Neural progenitor cell (in vitro differentiated cells): ENCODE results near the gene OR7A5. TPM values are rescaled to one million over a fixed set of nuclear protein-coding genes. Genes with fewer than 3 reads are reported as not detected.
"Not testable (repeated sequence)": the region's sequence is repeated elsewhere in the genome, so short reads cannot be mapped to it uniquely, and the experiment has no call there.

Experiments
- DNase-seq: peaks from one replicate; pipeline ENCODE4 v3.0.0-alpha.2; 2016; ENCODE audit warnings: low spot score
- H2AFZ ChIP-seq: fragments of 200-600 bp; sonication (generic); replicated peaks from 2 replicates; pipeline ENCODE4 v1.6.1; 2016; ENCODE audit warnings: antibody characterized with exemption
- H3F3A ChIP-seq: fragments of 200-600 bp; sonication (generic); 2 replicates; pipeline ENCODE4 v1.6.1; 2016; ENCODE audit warnings: antibody characterized with exemption, low read depth
- H3K27ac ChIP-seq: fragments of 200-600 bp; sonication (generic); 2 replicates; pipeline ENCODE4 v1.5.1; 2016; ENCODE audit warnings: mild to moderate bottlenecking
- H3K27me3 ChIP-seq: fragments of 200-600 bp; sonication (generic); 2 replicates; pipeline ENCODE4 v1.6.1; 2016; ENCODE audit warnings: mild to moderate bottlenecking, moderate library complexity
- H3K36me3 ChIP-seq: fragments of 200-600 bp; sonication (generic); 2 replicates; pipeline ENCODE4 v1.5.1; 2016
- H3K4me1 ChIP-seq: fragments of 200-600 bp; sonication (generic); 2 replicates; pipeline ENCODE4 v1.6.1; 2016; ENCODE audit warnings: mixed run types
- H3K4me2 ChIP-seq: fragments of 200-600 bp; sonication (generic); 2 replicates; pipeline ENCODE4 v1.6.1; 2016
- H3K4me3 ChIP-seq: fragments of 200-600 bp; sonication (generic); 2 replicates; pipeline ENCODE4 v1.5.1; 2016
- H3K79me2 ChIP-seq: fragments of 200-600 bp; sonication (generic); 2 replicates; pipeline ENCODE4 v1.6.1; 2016; ENCODE audit warnings: low read depth
- H3K9ac ChIP-seq: fragments of 200-600 bp; sonication (generic); 2 replicates; pipeline ENCODE4 v1.6.1; 2016
- H3K9me3 ChIP-seq: fragments of 200-600 bp; sonication (generic); 2 replicates; pipeline ENCODE4 v1.5.1; 2016; ENCODE audit warnings: low read depth
- H4K20me1 ChIP-seq: fragments of 200-600 bp; sonication (generic); 2 replicates; pipeline ENCODE4 v1.6.1; 2016; ENCODE audit warnings: low read depth
- H3K27ac Mint-ChIP-seq: 3 replicates; pipeline ENCODE4 v1.8.0; 2021; ENCODE audit warnings: mixed read lengths
- H3K27me3 Mint-ChIP-seq: 2 replicates; pipeline ENCODE4 v1.8.0; 2022; ENCODE audit warnings: low read depth, mild to moderate bottlenecking, inconsistent platforms, moderate library complexity, mixed read lengths; ENCODE audit not compliant: insufficient read depth
- H3K36me3 Mint-ChIP-seq: 3 replicates; pipeline ENCODE4 v1.8.0; 2021; ENCODE audit warnings: mixed read lengths
- H3K4me1 Mint-ChIP-seq: 3 replicates; pipeline ENCODE4 v1.8.0; 2021; ENCODE audit warnings: mixed read lengths
- H3K4me3 Mint-ChIP-seq: 3 replicates; pipeline ENCODE4 v1.8.0; 2021; ENCODE audit warnings: mild to moderate bottlenecking, moderate library complexity, mixed read lengths
- H3K9me3 Mint-ChIP-seq: 3 replicates; pipeline ENCODE4 v1.8.0; 2020; ENCODE audit warnings: mixed read lengths
- EZH2 ChIP-seq: fragments of 200-600 bp; sonication (generic); IDR thresholded peaks from 2 replicates; pipeline ENCODE4 v1.6.1; 2017; ENCODE audit warnings: antibody characterized with exemption, mild to moderate bottlenecking, moderate library complexity
- EZH2phosphoT487 ChIP-seq: fragments of 200-600 bp; sonication (generic); IDR thresholded peaks from 2 replicates; pipeline ENCODE4 v1.6.1; 2017; ENCODE audit warnings: antibody characterized with exemption
- total RNA-seq: library from RNA; depleted of rRNA; stranded (reverse); fragments of >200 nt; gene quantifications from 2 replicates; pipeline ENCODE4 v1.2.3, GENCODE V29; 2015; ENCODE audit warnings: low replicate concordance
- TF ChIP-seq, protein P1 (sequence below): fragments of 200-600 bp; sonication (generic); IDR thresholded peaks from 2 replicates; pipeline ENCODE4 v1.5.1; 2017; ENCODE audit warnings: antibody characterized with exemption, mild to moderate bottlenecking

Gene OR7A5
- total RNA-seq, 1 donor from 2014 or later, result not detected

DNA sequence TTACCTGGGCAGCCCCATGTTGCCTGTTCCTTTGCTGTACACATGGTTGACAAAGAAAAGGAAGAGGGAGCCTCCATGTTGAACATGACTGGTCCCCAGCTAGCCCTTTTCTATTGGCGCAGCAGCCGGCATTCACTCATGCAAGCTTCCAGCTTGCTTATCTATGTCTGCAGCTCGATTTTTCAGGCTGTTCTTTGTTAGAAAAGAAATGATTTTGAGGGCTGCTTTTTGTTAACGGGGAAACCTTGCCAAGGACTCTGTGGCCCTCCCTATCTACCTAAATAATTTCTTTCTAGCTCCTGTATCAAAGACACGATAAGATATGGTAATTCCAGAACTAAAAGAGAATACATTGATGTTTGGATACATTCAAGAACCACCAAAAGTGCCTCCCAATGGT is 36.2 kb downstream of the OR7A5 start:
- Histone ChIP-seq H3K27me3 (no peaks in the 10 kb centered on the region), H3K79me2 (no peaks in the 10 kb centered on the region), H3K9ac (no peak overlapping the region), H3K4me1 (no peaks in the 10 kb centered on the region), H4K20me1 (no peaks in the 10 kb centered on the region), H3K4me3 (no peak overlapping the region), H3F3A (no peaks in the 10 kb centered on the region), H3K27ac (no peak overlapping the region), H3K4me2 (no peak overlapping the region), H2AFZ (no peak overlapping the region), H3K36me3 (no peaks in the 10 kb centered on the region), H3K9me3 (no peaks in the 10 kb centered on the region)
- TF ChIP-seq EZH2 (no peak), EZH2phosphoT487 (no peak)
- TF ChIP-seq, protein P1, sequence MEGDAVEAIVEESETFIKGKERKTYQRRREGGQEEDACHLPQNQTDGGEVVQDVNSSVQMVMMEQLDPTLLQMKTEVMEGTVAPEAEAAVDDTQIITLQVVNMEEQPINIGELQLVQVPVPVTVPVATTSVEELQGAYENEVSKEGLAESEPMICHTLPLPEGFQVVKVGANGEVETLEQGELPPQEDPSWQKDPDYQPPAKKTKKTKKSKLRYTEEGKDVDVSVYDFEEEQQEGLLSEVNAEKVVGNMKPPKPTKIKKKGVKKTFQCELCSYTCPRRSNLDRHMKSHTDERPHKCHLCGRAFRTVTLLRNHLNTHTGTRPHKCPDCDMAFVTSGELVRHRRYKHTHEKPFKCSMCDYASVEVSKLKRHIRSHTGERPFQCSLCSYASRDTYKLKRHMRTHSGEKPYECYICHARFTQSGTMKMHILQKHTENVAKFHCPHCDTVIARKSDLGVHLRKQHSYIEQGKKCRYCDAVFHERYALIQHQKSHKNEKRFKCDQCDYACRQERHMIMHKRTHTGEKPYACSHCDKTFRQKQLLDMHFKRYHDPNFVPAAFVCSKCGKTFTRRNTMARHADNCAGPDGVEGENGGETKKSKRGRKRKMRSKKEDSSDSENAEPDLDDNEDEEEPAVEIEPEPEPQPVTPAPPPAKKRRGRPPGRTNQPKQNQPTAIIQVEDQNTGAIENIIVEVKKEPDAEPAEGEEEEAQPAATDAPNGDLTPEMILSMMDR, result no peak
- peaks cover 2% of the 10 kb centered on the region for H3K9me3 Mint-ChIP-seq
- H3K27me3 Mint-ChIP-seq, result peaks cover 2% of the 10 kb centered on the region
- no peak for DNase-seq
- no peak overlapping the region for H3K27ac Mint-ChIP-seq
- no peak overlapping the region for H3K4me3 Mint-ChIP-seq
- no peaks in the 10 kb centered on the region for H3K4me1 Mint-ChIP-seq
- H3K36me3 Mint-ChIP-seq, result no peaks in the 10 kb centered on the region

- H3K9me3 ChIP-seq, result no peaks in the 10 kb centered on the region
- H3K27me3 ChIP-seq, result no peaks in the 10 kb centered on the region
- H3K79me2 ChIP-seq, result no peaks in the 10 kb centered on the region
- H3K27me3 Mint-ChIP-seq, result peaks cover 5% of the 10 kb centered on the region
- H3K4me3 Mint-ChIP-seq, result no peak overlapping the region
- no peak overlapping the region for H3K27ac ChIP-seq
- no peaks in the 10 kb centered on the region for H4K20me1 ChIP-seq
- H3F3A ChIP-seq, result no peaks in the 10 kb centered on the region
- no peak overlapping the region for H3K4me3 ChIP-seq
- no peak overlapping the region for H3K9ac ChIP-seq
- no peak overlapping the region for H3K4me2 ChIP-seq
- no peaks in the 10 kb centered on the region for H3K36me3 ChIP-seq
- no peak for DNase-seq
- no peaks in the 10 kb centered on the region for H3K4me1 Mint-ChIP-seq
- peaks cover 2% of the 10 kb centered on the region for H3K9me3 Mint-ChIP-seq
- no peak overlapping the region for H2AFZ ChIP-seq
- TF ChIP-seq EZH2phosphoT487, result no peak
- TF ChIP-seq EZH2, result no peak
- TF ChIP-seq, protein P1, result no peak
- no peaks in the 10 kb centered on the region for H3K36me3 Mint-ChIP-seq
- H3K27ac Mint-ChIP-seq, result no peak overlapping the region
- no peaks in the 10 kb centered on the region for H3K4me1 ChIP-seq
Measured at GRCh38 chr19:14796021-14796420, 39.0 kb downstream of the OR7A5 start.

DNA sequence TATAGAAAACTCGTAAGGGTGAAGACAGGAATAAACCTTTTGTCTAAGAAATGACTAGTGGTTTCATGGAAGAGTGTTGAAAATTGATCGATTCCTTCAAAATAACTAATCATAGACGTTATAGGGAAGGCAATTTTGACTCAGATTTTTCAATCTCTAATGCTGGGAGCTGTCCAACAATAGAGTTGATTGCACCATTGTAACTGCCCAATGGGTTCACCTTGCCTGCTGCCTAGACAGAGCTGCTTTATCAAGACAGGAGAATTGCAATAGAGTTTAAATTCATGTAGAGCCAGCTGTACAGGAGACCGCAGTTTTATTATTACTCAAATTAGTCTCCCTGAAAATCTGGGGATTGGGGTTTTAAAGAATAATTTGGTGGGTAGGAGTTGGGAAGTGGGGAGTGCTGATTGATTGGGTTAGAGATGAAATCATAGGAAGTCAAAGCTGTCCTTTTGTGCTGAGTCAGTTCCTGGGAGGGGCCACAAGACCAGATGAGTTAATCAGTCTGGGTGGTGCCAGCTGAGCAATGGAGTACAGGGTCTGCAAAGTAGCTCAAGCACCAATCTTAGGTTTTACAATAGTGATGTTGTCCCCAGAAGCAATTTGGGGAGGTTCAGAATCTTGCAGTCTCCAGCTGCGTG is 39.8 kb downstream of the OR7A5 start:
- no peak for DNase-seq
- Histone ChIP-seq H3K27me3 (no peaks in the 10 kb centered on the region), H2AFZ (no peak overlapping the region), H3K79me2 (no peaks in the 10 kb centered on the region), H3K36me3 (no peaks in the 10 kb centered on the region), H3K9me3 (no peaks in the 10 kb centered on the region), H3F3A (no peaks in the 10 kb centered on the region), H3K4me2 (no peak overlapping the region), H4K20me1 (no peaks in the 10 kb centered on the region), H3K4me3 (no peak overlapping the region), H3K27ac (no peak overlapping the region), H3K4me1 (no peaks in the 10 kb centered on the region), H3K9ac (no peak overlapping the region)
- peaks cover 5% of the 10 kb centered on the region for H3K27me3 Mint-ChIP-seq
- TF ChIP-seq, protein P1, result no peak
- no peak for TF ChIP-seq EZH2phosphoT487
- no peak for TF ChIP-seq EZH2
- peaks cover 2% of the 10 kb centered on the region for H3K9me3 Mint-ChIP-seq
- no peaks in the 10 kb centered on the region for H3K36me3 Mint-ChIP-seq
- no peak overlapping the region for H3K27ac Mint-ChIP-seq
- no peaks in the 10 kb centered on the region for H3K4me1 Mint-ChIP-seq
- H3K4me3 Mint-ChIP-seq, result no peak overlapping the region

DNA sequence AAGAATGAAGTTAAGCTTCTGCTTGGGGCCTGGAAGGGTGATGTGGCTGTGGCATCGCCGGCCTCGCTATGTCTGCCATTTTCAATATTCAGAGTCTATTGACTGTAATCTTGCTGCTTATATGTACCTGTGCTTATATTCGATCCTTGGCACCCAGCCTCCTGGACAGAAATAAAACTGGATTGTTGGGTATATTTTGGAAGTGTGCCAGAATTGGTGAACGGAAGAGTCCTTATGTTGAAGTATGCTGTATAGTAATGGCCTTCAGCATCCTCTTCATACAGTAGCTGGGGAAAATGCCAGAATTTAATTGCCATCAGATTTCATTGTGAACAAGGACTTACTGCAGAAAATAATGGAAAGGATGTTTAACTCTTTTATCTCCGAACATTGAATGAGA is 42.7 kb downstream of the OR7A5 start:
- H3K36me3 ChIP-seq, H3K4me3 ChIP-seq, H4K20me1 ChIP-seq, H3K9me3 Mint-ChIP-seq, H3K27me3 Mint-ChIP-seq, H3K27ac ChIP-seq, H3K79me2 ChIP-seq, H2AFZ ChIP-seq, H3K4me1 ChIP-seq, DNase-seq, H3K9ac ChIP-seq, H3K4me1 Mint-ChIP-seq, H3K4me2 ChIP-seq, H3K27me3 ChIP-seq, H3K36me3 Mint-ChIP-seq, H3K9me3 ChIP-seq, H3K27ac Mint-ChIP-seq, H3K4me3 Mint-ChIP-seq, H3F3A ChIP-seq: not testable (repeated sequence)
